Limb (tissue), 2 donors: ENCODE measurements around the gene OR2B2.

Experiments
- DNase-seq, 2 donors: peaks; one replicate each; pipeline ENCODE4 v3.0.0-alpha.2; 2016; ENCODE audit errors: extremely low spot score in 2 of 2

Gene OR2B2

GRCh38 chr6:27867051-27867944 lies 44.9 kb downstream of the OR2B2 start:
- peak; percentile 85 to 90 for DNase-seq

DNA sequence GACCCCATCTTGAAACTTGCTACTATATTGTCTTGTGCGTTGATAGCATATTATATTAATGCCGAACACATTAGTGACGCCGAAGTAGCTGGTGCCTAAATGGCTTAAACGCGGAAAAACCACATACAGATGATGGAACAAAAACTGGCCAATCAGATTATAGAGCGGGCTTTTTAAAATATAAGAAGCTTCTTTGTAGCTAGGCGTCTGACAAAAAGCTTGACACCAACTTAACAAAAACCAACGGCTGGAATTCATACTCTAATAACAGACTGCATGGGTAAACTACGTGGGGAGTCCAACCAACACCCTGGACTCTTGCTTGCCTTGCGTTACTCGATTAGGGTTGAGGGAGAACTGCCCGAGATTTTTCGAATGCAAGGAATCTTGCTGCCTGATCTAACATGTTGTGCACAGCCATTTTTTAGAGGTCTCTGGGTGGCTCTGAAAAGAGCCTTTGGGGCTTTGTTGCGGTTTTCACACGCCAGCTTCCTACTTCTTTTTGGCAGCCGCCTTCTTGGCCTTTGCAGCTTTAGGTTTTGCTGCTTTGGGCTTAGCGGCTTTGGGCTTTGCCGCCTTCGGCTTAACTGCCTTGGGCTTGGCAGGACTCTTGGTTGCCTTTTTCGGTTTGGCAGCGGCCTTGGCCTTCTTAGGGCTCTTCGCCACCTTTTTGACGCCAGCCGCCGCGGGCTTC lies 45.7 kb downstream of the OR2B2 start:
- peak; percentile 64 to 77 for DNase-seq

- no peak for DNase-seq
Measured at GRCh38 chr6:27865850-27866356, 46.3 kb downstream of the OR2B2 start.

DNA sequence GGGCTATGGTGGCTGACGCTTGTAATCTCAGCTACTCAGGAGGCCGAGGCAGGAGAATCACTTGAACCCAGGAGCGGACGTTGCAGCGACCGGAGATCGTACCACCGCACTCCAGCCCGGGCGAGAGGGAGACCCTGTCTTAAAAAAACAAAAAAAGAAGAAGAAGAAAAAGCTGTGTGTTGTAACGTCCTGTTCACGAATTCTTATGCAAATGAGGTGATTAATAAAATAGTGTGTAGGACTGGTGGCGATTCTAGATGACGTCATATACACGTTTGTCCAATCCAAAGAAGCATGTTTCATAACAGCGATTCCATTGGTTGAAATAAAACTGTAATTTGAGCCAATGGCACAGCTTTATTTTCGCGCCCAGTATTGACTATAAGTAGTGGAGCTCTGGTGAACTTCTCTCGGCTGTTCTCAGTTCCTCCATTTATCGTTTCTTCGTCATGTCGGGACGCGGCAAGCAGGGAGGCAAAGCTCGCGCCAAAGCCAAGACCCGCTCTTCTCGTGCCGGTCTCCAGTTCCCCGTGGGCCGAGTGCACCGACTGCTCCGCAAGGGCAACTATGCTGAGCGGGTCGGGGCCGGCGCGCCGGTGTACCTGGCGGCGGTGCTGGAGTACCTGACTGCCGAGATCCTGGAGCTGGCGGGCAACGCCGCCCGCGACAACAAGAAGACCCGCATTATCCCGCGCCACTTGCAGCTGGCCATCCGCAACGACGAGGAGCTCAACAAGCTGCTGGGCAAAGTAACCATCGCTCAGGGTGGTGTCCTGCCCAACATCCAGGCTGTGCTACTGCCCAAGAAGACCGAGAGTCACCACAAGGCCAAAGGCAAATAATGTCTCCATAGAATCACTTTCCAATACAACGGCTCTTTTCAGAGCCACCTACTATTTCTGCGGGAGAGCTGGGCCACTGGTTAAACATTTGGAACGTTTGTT lies 47.0 kb downstream of the OR2B2 start:
- peak; percentile 77 to 97 for DNase-seq

DNA sequence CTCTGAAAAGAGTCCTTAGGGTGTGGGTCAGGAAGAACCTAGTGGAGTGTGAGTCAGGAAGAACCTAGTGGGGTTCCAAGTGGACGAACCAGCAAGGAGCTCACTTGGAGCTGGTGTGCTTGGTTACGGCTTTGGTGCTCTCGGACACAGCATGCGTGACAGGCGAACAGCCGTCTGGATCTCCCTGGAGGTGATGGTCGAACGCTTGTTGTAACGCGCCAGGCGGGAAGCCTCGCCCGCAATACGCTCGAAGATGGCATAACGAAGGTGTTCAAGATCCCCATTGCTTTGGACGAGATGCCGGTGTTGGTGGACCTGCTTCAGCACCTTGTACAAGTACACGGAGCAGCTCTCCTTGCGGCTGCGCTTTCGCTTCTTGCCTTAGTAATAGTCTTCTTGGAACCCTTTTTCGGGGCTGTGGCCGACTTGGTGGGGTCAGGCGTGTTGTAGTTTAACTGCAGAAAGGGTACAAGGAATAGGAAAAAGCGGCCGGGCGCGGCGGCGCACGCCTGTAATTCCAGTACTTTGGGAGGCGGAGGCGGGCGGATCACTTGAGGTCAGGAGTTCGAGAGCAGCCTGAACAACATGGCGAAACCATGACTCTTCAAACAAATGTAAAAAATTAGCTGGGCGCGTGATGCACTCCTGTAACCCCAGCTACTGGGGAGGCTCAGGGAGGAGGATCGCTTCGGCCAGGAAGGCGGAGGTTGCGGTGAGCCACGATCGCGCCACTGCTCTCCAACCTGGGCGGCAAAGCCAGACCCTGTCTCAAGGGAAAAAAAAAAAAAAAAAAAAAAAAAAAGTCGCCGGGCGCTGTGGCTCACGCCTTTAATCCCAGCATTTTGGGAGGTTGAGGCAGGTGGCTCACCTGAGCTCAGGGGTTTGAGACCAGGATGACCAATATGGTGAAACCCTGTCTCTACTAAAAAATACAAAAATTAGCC lies 48.0 kb downstream of the OR2B2 start:
- peak in 1 of 2 donors; percentile 68 for DNase-seq

DNA sequence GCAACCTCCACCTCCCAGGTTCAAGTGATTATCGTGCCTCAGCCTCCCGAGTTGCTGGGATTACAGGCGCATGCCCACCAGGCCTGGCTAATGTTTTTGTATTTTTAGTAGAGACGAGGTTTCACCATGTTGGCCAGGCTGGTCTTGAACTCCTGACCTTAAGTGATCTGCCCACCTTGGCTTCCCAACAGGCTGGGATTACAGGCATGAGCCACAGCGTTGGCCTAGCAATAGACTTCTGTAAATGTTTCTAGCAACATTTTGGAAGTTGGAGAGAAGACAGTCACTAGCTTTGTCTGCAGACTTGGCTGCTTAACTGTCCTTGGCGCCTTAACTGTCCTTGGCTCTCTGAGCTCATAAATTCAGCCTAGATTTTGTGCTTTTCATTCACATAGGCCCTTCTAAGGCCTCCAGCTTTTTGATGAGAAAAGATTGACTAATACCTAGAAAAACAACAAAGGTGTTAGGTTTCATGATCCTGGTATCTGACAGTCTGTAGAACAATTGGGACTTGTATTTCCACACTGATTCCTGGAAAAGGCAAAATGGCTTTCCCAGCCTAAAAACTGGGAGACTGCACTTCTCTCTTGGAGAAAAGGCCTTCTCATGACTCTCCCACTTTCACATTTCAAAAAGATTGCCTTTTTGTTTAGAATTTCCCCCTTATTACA lies 49.7 kb downstream of the OR2B2 start:
- no peak for DNase-seq

DNA sequence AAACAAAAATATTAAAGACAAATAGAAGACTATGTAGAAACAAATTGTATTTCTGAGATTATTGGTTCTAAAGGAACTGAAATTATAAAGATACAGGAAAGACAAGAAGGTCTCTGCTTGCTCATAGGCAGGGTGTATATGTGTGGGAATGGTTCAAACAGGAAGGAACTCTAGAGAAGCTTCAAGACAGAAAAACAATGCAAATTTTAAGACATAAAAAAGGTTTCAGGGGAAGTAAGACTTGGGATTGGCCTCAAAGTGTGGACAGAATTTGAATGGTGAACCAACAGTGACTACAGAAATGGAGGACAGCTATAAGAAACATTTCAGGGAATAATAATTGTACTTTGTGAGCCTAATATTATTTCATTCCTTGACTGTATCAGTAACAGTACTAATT lies 50.3 kb downstream of the OR2B2 start:
- no peak for DNase-seq

DNA sequence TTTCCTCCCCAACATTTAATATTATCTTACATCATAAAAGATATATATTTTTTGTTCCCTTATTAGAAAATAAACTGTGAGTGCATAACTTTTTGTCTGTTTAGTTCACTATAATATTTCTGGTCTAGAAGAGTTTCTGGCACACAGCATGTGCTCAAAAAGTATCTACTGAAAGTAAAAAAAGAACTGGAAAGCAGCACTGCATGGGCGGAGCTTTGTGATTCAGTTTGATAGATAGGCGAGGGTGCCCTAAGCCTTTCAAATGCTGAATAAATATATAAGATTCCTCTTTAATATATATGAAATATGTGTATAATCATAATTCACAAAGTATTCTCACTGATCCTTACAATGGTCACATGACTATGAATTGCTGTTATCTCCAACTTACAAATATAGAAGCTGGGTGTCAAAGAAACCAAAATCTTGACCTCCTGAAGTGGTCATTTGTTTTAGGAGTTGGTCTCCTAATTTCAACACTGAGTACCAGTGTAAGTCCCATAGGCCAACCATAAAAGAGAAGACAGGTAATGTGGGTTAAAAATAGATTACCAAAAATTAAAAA lies 50.8 kb downstream of the OR2B2 start:
- no peak for DNase-seq
